ENCODE data around the gene AUTS2.

The AUTS2 gene

DNA sequence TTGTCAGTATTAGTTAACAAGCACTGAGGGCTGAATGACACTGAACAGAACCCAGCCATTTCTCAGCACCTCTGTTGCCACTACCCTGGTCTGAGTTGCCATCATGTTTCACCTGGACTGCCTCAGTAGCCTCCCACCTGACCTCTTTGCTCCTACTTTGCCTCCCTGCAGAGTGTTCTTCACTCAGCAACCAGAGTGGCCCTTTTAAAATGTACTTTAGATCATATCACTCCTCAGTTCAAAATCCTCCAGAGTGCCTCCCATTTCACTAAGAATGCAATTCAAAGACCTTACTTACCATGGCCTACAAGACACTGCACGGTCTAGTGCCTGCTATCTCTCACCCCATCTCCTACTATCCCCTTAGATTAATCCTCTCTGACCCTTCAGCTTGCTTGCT lies 214.5 kb downstream of the AUTS2 start:
- peaks cover 6% of the 10 kb centered on the region for H3K4me1 ChIP-seq (ENCODE audit: insufficient read depth, insufficient read length)
- TF ChIP-seq ZNF274 (IDR thresholded peaks at IDR 0.05; ENCODE audit: low read depth, low read length) (no peak), SUZ12 (IDR thresholded peaks at IDR 0.05; ENCODE audit: extremely low read depth, insufficient read depth, insufficient read length) (no peak), YY1 (IDR thresholded peaks at IDR 0.05; ENCODE audit: insufficient read depth, insufficient read length) (no peak)
- H3K9ac ChIP-seq (ENCODE audit: insufficient read length, low read depth) = no peak overlapping the region
- no peaks in the 10 kb centered on the region for H3K36me3 ChIP-seq (ENCODE audit: insufficient read depth, insufficient read length, low read length)
- H3K4me3 ChIP-seq (ENCODE audit: insufficient read length, low read depth) = no peak overlapping the region
- no peak for DNase-seq (ENCODE audit: low read depth, low spot score)
- no peaks in the 10 kb centered on the region for H3K9me3 ChIP-seq (ENCODE audit: insufficient read depth, low read length)
- no peaks in the 10 kb centered on the region for H3K27me3 ChIP-seq (ENCODE audit: insufficient read depth, insufficient read length)

DNA sequence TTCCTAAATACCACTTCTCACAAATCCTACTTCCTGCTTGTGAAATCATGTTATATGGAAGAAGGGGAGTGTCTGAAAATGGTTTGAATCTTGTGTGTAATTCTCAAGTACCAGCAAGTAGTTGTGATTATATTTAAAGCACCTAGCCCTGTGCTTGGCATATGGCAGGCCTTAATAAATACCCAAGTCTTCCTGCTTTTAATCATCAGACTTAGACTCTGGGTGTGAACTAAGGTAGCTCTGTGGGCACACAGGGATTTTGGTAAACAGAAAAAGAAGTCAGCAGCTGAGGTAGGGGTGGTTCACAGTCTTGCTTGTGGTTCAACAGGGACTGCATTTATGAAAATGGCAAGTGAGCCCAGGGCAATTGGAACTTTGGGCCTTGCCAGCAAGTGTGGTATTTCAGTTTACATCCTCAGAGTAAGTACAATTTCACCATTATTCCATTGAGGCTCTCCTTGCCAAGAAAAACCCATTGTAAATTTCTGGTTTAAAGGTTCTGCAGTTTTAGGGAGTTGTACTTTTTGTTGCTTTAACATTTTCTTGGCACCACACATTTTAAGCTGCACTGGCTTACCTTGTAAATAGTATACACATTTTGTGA lies 215.5 kb downstream of the AUTS2 start:
- Histone ChIP-seq H3K9ac (ENCODE audit: insufficient read length, low read depth) (no peak overlapping the region), H3K36me3 (ENCODE audit: insufficient read depth, insufficient read length, low read length) (no peaks in the 10 kb centered on the region), H3K4me1 (ENCODE audit: insufficient read depth, insufficient read length) (peaks cover 6% of the 10 kb centered on the region), H3K9me3 (ENCODE audit: insufficient read depth, low read length) (no peaks in the 10 kb centered on the region), H3K27me3 (ENCODE audit: insufficient read depth, insufficient read length) (no peaks in the 10 kb centered on the region), H3K4me3 (ENCODE audit: insufficient read length, low read depth) (no peak overlapping the region)
- no peak for DNase-seq (ENCODE audit: low read depth, low spot score)
- no peak for TF ChIP-seq YY1 (IDR thresholded peaks at IDR 0.05; ENCODE audit: insufficient read depth, insufficient read length)
- TF ChIP-seq ZNF274 (IDR thresholded peaks at IDR 0.05; ENCODE audit: low read depth, low read length) = no peak
- TF ChIP-seq SUZ12 (IDR thresholded peaks at IDR 0.05; ENCODE audit: extremely low read depth, insufficient read depth, insufficient read length) = no peak

DNA sequence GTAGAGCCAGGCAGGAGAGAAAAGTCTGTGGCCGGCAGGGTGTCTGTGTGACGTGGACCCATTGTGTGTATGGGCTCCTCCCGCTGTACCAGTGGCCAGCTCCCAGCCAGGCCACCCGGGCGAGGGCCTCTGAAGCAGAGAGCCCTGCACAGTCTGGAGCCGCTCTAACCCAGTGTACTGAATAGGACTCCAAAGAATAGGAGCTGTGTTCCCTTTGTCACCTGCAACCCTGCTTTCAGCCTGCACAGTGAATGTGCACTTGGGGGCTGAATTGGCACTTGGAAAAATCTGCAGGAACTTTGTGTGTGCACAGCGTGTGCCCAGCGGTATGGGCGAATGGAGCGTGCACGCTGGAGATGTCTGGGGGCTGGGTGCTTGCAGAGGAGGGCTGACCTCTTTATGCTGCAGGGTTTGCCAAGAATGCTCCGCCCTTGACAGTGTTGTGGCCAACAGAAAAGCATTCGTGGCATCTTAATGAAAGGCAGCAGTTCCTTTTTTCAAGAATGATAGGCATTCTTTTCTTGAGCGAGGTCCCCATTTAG lies 216.2 kb downstream of the AUTS2 start:
- Histone ChIP-seq H3K36me3 (ENCODE audit: insufficient read depth, insufficient read length, low read length) (no peaks in the 10 kb centered on the region), H3K27me3 (ENCODE audit: insufficient read depth, insufficient read length) (no peaks in the 10 kb centered on the region), H3K4me3 (ENCODE audit: insufficient read length, low read depth) (no peak overlapping the region), H3K9me3 (ENCODE audit: insufficient read depth, low read length) (no peaks in the 10 kb centered on the region), H3K9ac (ENCODE audit: insufficient read length, low read depth) (no peak overlapping the region), H3K4me1 (ENCODE audit: insufficient read depth, insufficient read length) (peaks cover 6% of the 10 kb centered on the region)
- TF ChIP-seq SUZ12 (IDR thresholded peaks at IDR 0.05; ENCODE audit: extremely low read depth, insufficient read depth, insufficient read length) = no peak
- no peak for TF ChIP-seq ZNF274 (IDR thresholded peaks at IDR 0.05; ENCODE audit: low read depth, low read length)
- no peak for TF ChIP-seq YY1 (IDR thresholded peaks at IDR 0.05; ENCODE audit: insufficient read depth, insufficient read length)
- DNase-seq (ENCODE audit: low read depth, low spot score) = peak; percentile 33

DNA sequence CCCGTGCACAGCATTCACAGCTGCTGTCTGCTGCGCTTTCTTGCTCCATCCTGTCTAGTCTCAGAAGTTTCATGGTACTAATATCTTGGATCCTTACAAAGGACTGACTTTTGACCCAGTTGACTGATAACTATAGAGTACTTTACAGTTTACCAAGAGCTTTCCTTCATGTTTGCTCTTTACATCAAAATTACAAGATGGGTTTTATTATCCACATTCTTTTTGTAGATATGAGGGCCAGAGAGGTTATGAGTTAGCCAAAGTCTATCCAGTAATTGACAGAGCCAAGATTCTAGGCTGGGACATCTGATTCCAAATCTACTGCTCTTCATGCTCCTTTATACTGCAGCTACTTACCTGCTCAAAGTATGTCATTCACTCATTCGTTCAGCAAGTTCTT lies 218.2 kb downstream of the AUTS2 start:
- TF ChIP-seq YY1 (IDR thresholded peaks at IDR 0.05; ENCODE audit: insufficient read depth, insufficient read length) = no peak
- TF ChIP-seq SUZ12 (IDR thresholded peaks at IDR 0.05; ENCODE audit: extremely low read depth, insufficient read depth, insufficient read length) = no peak
- TF ChIP-seq ZNF274 (IDR thresholded peaks at IDR 0.05; ENCODE audit: low read depth, low read length) = no peak
- DNase-seq (ENCODE audit: low read depth, low spot score) = no peak
- H3K4me1 ChIP-seq (ENCODE audit: insufficient read depth, insufficient read length) = peaks cover 6% of the 10 kb centered on the region
- no peaks in the 10 kb centered on the region for H3K36me3 ChIP-seq (ENCODE audit: insufficient read depth, insufficient read length, low read length)
- no peaks in the 10 kb centered on the region for H3K27me3 ChIP-seq (ENCODE audit: insufficient read depth, insufficient read length)
- no peak overlapping the region for H3K9ac ChIP-seq (ENCODE audit: insufficient read length, low read depth)
- H3K9me3 ChIP-seq (ENCODE audit: insufficient read depth, low read length) = no peaks in the 10 kb centered on the region
- H3K4me3 ChIP-seq (ENCODE audit: insufficient read length, low read depth) = no peak overlapping the region

DNA sequence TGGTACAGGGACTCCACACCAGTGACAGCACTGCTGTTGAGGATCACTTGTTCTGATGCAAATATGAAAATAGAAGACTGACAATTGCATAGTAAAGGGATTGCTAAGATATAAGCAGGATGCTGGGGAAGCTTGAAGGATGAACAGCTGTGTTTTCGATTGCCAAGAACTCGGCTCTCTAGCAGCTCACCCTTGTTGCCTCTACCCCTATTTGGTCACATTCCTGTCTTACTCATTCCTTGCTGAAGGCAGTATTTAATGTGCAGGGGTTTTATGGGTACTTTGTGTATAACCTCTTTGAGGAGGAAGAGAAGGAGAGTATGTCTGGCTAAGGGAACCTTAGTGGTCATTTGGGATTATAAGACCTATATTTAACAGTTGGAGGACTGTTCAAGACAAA lies 218.8 kb downstream of the AUTS2 start:
- Histone ChIP-seq H3K36me3 (ENCODE audit: insufficient read depth, insufficient read length, low read length) (no peaks in the 10 kb centered on the region), H3K9me3 (ENCODE audit: insufficient read depth, low read length) (no peaks in the 10 kb centered on the region), H3K9ac (ENCODE audit: insufficient read length, low read depth) (no peak overlapping the region), H3K4me3 (ENCODE audit: insufficient read length, low read depth) (no peak overlapping the region), H3K27me3 (ENCODE audit: insufficient read depth, insufficient read length) (no peaks in the 10 kb centered on the region), H3K4me1 (ENCODE audit: insufficient read depth, insufficient read length) (peaks cover 6% of the 10 kb centered on the region)
- TF ChIP-seq YY1 (IDR thresholded peaks at IDR 0.05; ENCODE audit: insufficient read depth, insufficient read length) (no peak), SUZ12 (IDR thresholded peaks at IDR 0.05; ENCODE audit: extremely low read depth, insufficient read depth, insufficient read length) (no peak), ZNF274 (IDR thresholded peaks at IDR 0.05; ENCODE audit: low read depth, low read length) (no peak)
- no peak for DNase-seq (ENCODE audit: low read depth, low spot score)

DNA sequence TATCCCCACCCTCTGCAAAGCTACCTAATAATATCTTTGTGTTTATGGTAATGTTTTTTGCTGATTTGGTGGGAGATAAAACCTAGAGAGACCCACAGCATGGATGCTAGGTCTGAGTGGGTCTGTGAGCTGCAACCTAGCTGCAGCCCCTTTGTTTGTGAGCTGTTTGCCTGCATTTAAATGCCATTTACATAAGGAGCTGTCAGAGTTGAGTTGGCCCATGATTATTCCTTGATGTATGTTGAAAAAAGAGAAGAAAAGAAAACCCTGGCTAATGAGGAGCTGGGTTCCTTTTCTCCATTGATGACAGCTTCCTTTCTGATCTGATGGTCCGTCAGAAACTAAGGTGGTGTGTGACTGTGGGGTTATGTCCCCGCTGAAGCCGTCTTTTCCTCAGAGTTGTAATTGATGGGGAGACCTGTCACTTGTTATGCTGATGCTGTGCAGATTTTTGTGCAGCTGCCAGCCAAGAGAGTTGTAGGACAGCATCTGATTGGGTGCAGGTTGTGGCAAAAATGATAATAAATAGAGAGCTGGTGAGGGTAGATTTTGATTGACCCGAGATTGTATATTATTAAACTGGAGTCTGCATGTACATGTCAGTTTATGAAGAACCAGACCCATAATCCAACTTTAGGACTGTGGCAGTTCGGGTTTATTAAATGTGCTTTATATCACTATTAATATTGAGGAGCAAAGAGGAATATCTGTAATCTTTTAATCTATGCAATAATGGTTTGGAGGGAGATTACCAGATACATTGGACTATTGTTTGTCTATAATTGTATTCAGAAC lies 219.8 kb downstream of the AUTS2 start:
- no peaks in the 10 kb centered on the region for H3K27me3 ChIP-seq (ENCODE audit: insufficient read depth, insufficient read length)
- TF ChIP-seq ZNF274 (IDR thresholded peaks at IDR 0.05; ENCODE audit: low read depth, low read length) = no peak
- no peak for TF ChIP-seq YY1 (IDR thresholded peaks at IDR 0.05; ENCODE audit: insufficient read depth, insufficient read length)
- no peak for TF ChIP-seq SUZ12 (IDR thresholded peaks at IDR 0.05; ENCODE audit: extremely low read depth, insufficient read depth, insufficient read length)
- H3K4me3 ChIP-seq (ENCODE audit: insufficient read length, low read depth) = no peak overlapping the region
- peaks cover 6% of the 10 kb centered on the region for H3K4me1 ChIP-seq (ENCODE audit: insufficient read depth, insufficient read length)
- DNase-seq (ENCODE audit: low read depth, low spot score) = no peak
- no peaks in the 10 kb centered on the region for H3K9me3 ChIP-seq (ENCODE audit: insufficient read depth, low read length)
- H3K9ac ChIP-seq (ENCODE audit: insufficient read length, low read depth) = no peak overlapping the region
- H3K36me3 ChIP-seq (ENCODE audit: insufficient read depth, insufficient read length, low read length) = no peaks in the 10 kb centered on the region

DNA sequence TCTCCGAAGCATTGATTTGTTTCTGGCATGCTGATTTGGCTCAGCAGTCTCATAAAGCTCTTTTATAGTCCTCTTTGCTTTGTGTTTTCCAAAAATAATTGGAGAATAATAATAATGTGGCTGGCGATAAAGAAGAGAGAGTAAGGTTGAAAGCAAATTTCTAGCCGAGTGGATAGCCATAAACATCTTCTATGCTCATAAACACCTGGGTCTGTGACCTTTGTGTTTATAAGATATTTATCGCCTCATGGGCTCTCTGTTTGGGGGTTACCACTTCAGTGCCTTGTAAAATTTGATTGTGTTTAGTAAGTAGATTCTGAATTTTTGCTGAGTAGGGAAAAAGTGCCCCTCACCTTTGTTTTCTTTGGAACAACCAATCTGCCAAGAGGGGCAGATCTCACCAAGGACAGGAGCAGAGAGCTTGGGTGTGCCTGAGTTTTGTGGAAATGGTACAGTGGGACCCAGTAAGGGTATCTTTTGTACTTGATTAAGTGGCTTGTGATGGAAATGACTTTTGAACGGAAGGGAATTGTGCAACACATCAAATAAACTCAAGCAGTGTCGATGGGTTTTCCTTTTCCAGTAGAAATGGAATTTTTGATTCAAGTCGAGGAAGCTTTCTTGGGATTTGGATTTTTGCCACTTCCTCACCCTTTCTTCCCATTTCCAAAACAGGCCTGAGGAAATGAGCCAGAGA lies 220.5 kb downstream of the AUTS2 start:
- no peaks in the 10 kb centered on the region for H3K9me3 ChIP-seq (ENCODE audit: insufficient read depth, low read length)
- TF ChIP-seq SUZ12 (IDR thresholded peaks at IDR 0.05; ENCODE audit: extremely low read depth, insufficient read depth, insufficient read length) (no peak), ZNF274 (IDR thresholded peaks at IDR 0.05; ENCODE audit: low read depth, low read length) (no peak), YY1 (IDR thresholded peaks at IDR 0.05; ENCODE audit: insufficient read depth, insufficient read length) (no peak)
- peaks cover 6% of the 10 kb centered on the region for H3K4me1 ChIP-seq (ENCODE audit: insufficient read depth, insufficient read length)
- no peaks in the 10 kb centered on the region for H3K27me3 ChIP-seq (ENCODE audit: insufficient read depth, insufficient read length)
- no peak overlapping the region for H3K4me3 ChIP-seq (ENCODE audit: insufficient read length, low read depth)
- DNase-seq (ENCODE audit: low read depth, low spot score) = no peak
- H3K9ac ChIP-seq (ENCODE audit: insufficient read length, low read depth) = no peak overlapping the region
- H3K36me3 ChIP-seq (ENCODE audit: insufficient read depth, insufficient read length, low read length) = no peaks in the 10 kb centered on the region
